ENCODE data around the gene RRN3.
"Not testable (repeated sequence)": the region's sequence is repeated elsewhere in the genome, so short reads cannot be mapped to it uniquely, and the experiment has no call there.

DNA sequence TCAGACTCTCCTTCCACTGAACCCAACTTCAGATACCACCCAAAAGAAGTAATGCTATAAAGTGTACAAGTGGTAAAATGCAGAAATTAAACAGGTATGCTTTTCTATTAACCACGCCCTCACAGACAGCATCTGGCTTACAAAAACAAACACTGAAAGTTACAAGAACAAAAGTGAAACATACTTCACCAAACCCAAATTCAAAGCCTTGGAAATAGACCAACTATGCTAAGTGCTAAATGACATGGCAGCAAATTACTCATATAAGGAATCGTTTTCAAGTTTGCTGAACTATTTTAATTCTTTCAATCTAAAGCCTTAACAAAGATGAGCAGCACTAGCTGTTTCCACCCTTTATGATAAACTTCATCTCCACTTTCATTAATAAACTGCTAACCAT lies 17.9 kb downstream of the RRN3 start:
- TF ChIP-seq, protein P1, sequence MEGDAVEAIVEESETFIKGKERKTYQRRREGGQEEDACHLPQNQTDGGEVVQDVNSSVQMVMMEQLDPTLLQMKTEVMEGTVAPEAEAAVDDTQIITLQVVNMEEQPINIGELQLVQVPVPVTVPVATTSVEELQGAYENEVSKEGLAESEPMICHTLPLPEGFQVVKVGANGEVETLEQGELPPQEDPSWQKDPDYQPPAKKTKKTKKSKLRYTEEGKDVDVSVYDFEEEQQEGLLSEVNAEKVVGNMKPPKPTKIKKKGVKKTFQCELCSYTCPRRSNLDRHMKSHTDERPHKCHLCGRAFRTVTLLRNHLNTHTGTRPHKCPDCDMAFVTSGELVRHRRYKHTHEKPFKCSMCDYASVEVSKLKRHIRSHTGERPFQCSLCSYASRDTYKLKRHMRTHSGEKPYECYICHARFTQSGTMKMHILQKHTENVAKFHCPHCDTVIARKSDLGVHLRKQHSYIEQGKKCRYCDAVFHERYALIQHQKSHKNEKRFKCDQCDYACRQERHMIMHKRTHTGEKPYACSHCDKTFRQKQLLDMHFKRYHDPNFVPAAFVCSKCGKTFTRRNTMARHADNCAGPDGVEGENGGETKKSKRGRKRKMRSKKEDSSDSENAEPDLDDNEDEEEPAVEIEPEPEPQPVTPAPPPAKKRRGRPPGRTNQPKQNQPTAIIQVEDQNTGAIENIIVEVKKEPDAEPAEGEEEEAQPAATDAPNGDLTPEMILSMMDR (IDR thresholded peaks at IDR 0.05 in 2 of 3, conservative IDR thresholded peaks at IDR 0.05 in 1 of 3; ENCODE audit: borderline replicate concordance in 1 of 3, insufficient read depth in 1 of 3, low read depth in 2 of 3, low read length in 2 of 3) = not testable (repeated sequence)
- TF ChIP-seq RAD21 (IDR thresholded peaks at IDR 0.05; ENCODE audit: low read depth); ZNF274 (IDR thresholded peaks at IDR 0.05; ENCODE audit: low read depth, low read length): not testable (repeated sequence)

Data from HCT116 (cell line).